D341Med (cell line): Measurements from ENCODE around the gene DOCK7.
A peak's percentile ranks its signal among the peaks of the same experiment; 100 is the strongest.

Source experiments
- DNase-seq: peaks from one replicate; pipeline ENCODE4 v3.0.0; 2012; ENCODE audit warnings: low spot score

Gene DOCK7

GRCh38 chr1:62415687-62416086 lies 272.5 kb downstream of the DOCK7 start:
- no peak for DNase-seq

DNA sequence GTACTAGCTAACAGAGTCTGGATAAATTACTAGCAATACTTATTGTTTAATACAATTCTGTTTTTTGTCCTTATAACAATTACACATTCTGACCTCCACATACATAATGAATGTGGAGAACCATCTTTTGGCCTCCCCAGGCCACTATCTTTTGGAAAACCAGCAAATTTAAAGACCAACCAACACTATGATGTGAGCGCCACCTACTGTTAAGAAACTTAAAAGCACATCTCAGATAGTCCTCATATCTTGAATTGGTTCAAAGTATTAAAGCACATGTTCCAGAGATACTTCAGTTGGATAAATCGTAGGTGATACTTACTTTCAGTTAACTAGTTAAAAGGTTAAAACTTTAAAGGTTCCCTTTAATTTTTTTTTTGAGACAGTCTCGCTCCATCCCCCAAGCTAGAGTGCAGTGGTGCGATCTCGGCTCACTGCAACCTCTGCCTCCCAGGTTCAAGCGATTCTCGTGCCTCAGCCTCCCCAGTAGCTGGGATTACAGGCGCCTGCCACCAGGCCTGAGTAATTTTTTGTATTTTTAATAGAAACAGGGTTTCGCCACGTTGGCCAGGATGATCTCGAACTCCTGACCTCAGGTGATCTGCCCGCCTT lies 280.7 kb downstream of the DOCK7 start:
- DNase-seq, result peak; percentile 51

DNA sequence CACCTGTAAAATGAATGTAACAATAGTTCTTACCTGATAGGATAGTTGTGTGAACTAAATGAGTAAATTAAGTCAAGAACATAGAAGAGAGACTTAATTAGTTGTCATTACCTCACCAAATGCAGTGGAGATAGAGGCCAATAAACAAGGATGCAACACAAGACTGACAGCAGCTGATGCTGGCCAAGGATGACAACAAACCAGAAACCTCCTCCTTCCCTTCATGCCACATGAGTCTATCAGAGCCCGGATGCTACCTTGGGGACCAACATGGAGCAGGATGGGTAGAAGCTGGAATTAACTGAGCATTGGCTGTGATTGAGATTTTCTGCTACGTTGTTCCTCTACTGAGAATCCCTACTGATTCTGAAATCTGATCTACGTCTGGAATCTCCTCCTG lies 281.6 kb downstream of the DOCK7 start:
- no peak for DNase-seq

DNA sequence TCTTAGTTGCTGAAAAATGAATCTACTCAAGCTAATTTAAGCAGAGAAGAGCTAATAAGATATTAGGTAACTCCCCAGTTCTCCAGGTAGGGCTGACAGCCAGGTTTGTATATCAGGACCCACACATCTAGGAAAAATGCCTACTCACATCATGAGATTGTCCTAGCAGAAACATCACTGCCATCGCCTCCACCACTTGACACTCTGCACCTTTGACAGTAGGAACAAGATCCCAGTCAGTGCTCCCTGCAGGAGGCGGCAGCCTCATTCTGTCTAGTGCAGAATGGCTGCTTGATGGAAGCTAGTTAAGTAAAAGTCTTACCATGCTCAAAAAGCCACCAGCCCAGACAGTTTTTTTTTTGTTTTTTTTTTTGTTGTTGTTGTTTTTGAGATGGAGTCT lies 282.9 kb downstream of the DOCK7 start:
- DNase-seq, result no peak
